Loucy (cell line): ENCODE data around the gene JARID2.

Experiments used
- CTCF ChIP-seq: fragments of 200-600 bp; sonication (generic); conservative IDR thresholded peaks from 2 replicates; pipeline ENCODE4 v1.5.1; 2014; ENCODE audit warnings: mild to moderate bottlenecking, antibody characterized with exemption, low read length
- EZH2phosphoT487 ChIP-seq: fragments of 200-600 bp; IDR thresholded peaks from 2 replicates; pipeline ENCODE4 v1.6.1; 2018; ENCODE audit warnings: antibody characterized with exemption, mild to moderate bottlenecking, moderate library complexity, borderline replicate concordance

GRCh38 chr6:15562977-15563376, 317.1 kb downstream of the JARID2 start:
- TF ChIP-seq CTCF = no peak
- TF ChIP-seq EZH2phosphoT487 = no peak
